Thyroid gland (tissue), 4 donors: Measurements from ENCODE around the gene MMP20.

Source experiments
- POLR2A ChIP-seq, 2 donors: fragments of 450-650 bp; IDR thresholded peaks; one replicate each; pipeline ENCODE4 v1.6.1; 2017; ENCODE audit warnings: antibody characterized with exemption in 2 of 2, mild to moderate bottlenecking in 2 of 2, moderate library complexity in 1 of 2
- TF ChIP-seq, protein P1 (sequence below), 6 experiments: fragments of 200-600 bp in 3 of 6; fragments of 450-650 bp in 3 of 6; sonication (generic) in 3 of 6; IDR thresholded peaks; one replicate each; pipeline ENCODE4 v1.5.1; 2016 to 2019; ENCODE audit warnings: antibody characterized with exemption in 6 of 6, mild to moderate bottlenecking in 2 of 6, inconsistent platforms in 1 of 6, moderate library complexity in 1 of 6

GRCh38 chr11:102566112-102566511, 59.0 kb downstream of the MMP20 start:
- TF ChIP-seq, protein P1, sequence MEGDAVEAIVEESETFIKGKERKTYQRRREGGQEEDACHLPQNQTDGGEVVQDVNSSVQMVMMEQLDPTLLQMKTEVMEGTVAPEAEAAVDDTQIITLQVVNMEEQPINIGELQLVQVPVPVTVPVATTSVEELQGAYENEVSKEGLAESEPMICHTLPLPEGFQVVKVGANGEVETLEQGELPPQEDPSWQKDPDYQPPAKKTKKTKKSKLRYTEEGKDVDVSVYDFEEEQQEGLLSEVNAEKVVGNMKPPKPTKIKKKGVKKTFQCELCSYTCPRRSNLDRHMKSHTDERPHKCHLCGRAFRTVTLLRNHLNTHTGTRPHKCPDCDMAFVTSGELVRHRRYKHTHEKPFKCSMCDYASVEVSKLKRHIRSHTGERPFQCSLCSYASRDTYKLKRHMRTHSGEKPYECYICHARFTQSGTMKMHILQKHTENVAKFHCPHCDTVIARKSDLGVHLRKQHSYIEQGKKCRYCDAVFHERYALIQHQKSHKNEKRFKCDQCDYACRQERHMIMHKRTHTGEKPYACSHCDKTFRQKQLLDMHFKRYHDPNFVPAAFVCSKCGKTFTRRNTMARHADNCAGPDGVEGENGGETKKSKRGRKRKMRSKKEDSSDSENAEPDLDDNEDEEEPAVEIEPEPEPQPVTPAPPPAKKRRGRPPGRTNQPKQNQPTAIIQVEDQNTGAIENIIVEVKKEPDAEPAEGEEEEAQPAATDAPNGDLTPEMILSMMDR (IDR thresholded peaks at IDR 0.05) = no peak
- no peak for TF ChIP-seq POLR2A (IDR thresholded peaks at IDR 0.05)
